BLaER1 treated with 17β-estradiol and CSF1 and Interleukin-3, amounts not matched to agents 10 nM and 100 nM (cell line): ENCODE results near the gene COL23A1.
A peak's percentile ranks its signal among the peaks of the same experiment; 100 is the strongest.

Experiments used
- H3K27ac ChIP-seq, 11 experiments: shearing (Covaris generic); formaldehyde crosslinking; 2 replicates each; pipeline ENCODE4 v1.8.1; 2022
- H3K27me3 ChIP-seq, 11 experiments: shearing (Covaris generic); formaldehyde crosslinking; 2 replicates each; pipeline ENCODE4 v1.8.1; 2022
- H3K36me3 ChIP-seq, 11 experiments: shearing (Covaris generic); formaldehyde crosslinking; 2 replicates each; pipeline ENCODE4 v1.8.1; 2022
- H3K4me1 ChIP-seq, 10 experiments: shearing (Covaris generic); formaldehyde crosslinking; 2 replicates each; pipeline ENCODE4 v1.8.1; 2022
- H3K4me2 ChIP-seq, 11 experiments: shearing (Covaris generic); formaldehyde crosslinking; 2 replicates each; pipeline ENCODE4 v1.8.1; 2022
- H3K4me3 ChIP-seq, 10 experiments: shearing (Covaris generic); formaldehyde crosslinking; 2 replicates each; pipeline ENCODE4 v1.8.1; 2022
- H3K9ac ChIP-seq, 11 experiments: shearing (Covaris generic); formaldehyde crosslinking; 2 replicates each; pipeline ENCODE4 v1.8.1; 2022
- H3K9me3 ChIP-seq, 11 experiments: shearing (Covaris generic); formaldehyde crosslinking; replicated peaks in 1 of 11; 2 replicates each; pipeline ENCODE4 v1.8.1; 2022
- H4K20me1 ChIP-seq, 11 experiments: shearing (Covaris generic); formaldehyde crosslinking; 2 replicates each; pipeline ENCODE4 v1.8.1; 2022
- Cebpa-rat ChIP-seq, 11 experiments: shearing (Covaris generic); IDR thresholded peaks; 2 replicates each; pipeline ENCODE4 v1.8.1; 2022

The COL23A1 gene

DNA sequence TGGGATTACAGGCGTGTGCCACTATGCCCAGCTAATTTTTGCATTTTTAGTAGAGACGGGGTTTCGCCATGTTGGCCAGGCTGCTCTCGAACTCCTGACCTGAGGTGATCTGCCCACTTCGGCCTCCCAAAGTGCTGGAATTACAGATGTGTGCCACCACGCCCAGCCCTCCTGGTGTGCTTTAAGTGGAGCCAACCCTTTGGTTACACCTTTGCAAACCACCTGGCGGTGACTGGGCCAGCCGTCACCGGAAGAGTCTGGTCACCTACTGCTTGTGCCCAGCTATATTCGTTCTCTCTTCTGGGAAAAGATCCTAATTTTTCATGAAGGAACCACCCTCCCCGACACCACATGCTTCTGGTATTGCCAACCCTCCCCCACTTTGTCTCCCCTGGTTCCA, 35.9 kb downstream of the COL23A1 start:
- no peak overlapping the region for H3K4me2 ChIP-seq
- TF ChIP-seq Cebpa-rat (IDR thresholded peaks at IDR 0.05) = no peak
- H3K9ac ChIP-seq = no peak overlapping the region
- H3K4me3 ChIP-seq = no peak overlapping the region
- no peaks in the 10 kb centered on the region for H4K20me1 ChIP-seq
- H3K27me3 ChIP-seq = no peaks in the 10 kb centered on the region
- H3K36me3 ChIP-seq = no peaks in the 10 kb centered on the region
- H3K27ac ChIP-seq = no peak overlapping the region
- no peaks in the 10 kb centered on the region for H3K9me3 ChIP-seq
- H3K4me1 ChIP-seq = peaks cover 0 to 35% (median 15%) of the 10 kb centered on the region in 10 experiments; a peak in 15 of 20 replicates

DNA sequence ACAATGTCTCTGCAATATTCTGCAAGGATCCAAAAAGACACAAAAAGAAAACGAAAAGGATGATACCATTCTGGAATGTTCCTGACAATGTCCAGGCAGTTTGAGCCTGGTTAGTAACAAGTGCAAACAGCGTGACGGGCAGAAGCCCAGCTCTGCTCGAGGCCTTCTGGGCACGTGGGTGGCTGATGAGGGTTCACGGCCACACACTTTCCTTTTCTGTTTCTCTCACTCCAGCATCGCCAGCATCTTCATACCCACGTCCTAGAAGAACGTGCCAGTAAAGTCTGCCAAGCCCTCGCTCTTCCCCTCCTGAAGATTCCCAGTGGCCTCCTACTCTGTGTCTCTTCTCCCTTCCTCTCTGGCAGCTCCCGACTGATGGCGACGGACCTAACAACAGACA, 36.7 kb downstream of the COL23A1 start:
- Histone ChIP-seq H4K20me1 (no peaks in the 10 kb centered on the region), H3K4me1 (peaks cover 0 to 42% (median 18%) of the 10 kb centered on the region in 10 experiments; a peak in 15 of 20 replicates), H3K9me3 (no peaks in the 10 kb centered on the region), H3K4me3 (no peak overlapping the region), H3K27me3 (no peaks in the 10 kb centered on the region), H3K9ac (no peak overlapping the region), H3K36me3 (no peaks in the 10 kb centered on the region), H3K27ac (no peak overlapping the region), H3K4me2 (peak overlapping the region in 5 of 11 experiments; percentile 3 to 32 (median 26); a peak in 4 of 22 replicates)
- no peak for TF ChIP-seq Cebpa-rat (IDR thresholded peaks at IDR 0.05)

DNA sequence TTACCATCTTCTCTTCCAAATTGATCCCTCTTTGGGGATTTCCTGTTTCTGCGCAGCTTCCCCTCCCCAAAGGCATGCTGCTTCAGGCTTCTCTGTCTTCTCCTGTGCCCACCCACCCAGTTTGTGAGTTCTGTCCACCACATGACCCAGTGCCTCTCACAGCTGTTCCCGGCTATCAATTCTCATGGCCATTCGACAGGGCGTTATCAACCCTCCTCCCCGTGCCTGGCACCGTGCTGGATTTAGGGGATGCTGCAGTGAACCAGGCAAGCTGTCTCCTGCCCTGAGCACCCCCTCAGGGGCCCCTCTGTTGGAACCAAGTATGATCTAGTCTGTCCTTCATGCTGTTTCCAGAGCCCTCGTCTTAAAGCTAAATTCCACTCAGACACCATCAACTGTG, 38.7 kb downstream of the COL23A1 start:
- peak overlapping the region in 2 of 11 experiments; percentile 11 to 26; a peak in 1 of 22 replicates for H3K27ac ChIP-seq
- H3K4me3 ChIP-seq = no peak overlapping the region
- H3K27me3 ChIP-seq = no peaks in the 10 kb centered on the region
- no peak overlapping the region for H3K9ac ChIP-seq
- no peak for TF ChIP-seq Cebpa-rat (IDR thresholded peaks at IDR 0.05)
- H4K20me1 ChIP-seq = no peaks in the 10 kb centered on the region
- H3K9me3 ChIP-seq = no peaks in the 10 kb centered on the region
- H3K4me2 ChIP-seq = peak overlapping the region in 7 of 11 experiments; percentile 6 to 67 (median 11); a peak in 6 of 22 replicates
- H3K4me1 ChIP-seq = peaks cover 8 to 58% (median 29%) of the 10 kb centered on the region in 10 experiments; a peak in 18 of 20 replicates
- no peaks in the 10 kb centered on the region for H3K36me3 ChIP-seq

DNA sequence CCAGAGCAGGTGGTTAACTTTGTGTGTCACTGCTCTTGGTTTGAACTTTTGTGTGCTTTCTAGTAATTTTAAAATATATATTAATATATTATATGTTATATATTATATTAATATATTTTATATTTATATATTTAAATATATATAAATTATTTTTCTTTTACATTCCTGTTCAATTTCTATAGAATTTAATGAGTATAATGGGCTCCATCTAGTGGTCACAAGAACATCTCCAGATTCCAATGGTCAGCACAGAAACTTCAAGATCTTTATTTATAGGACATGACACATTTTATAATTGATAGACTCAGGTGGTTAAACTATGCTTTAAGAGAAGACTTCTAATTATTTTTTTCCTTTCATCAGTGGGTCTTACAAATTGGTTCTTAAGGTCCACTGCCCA, 39.1 kb downstream of the COL23A1 start:
- Histone ChIP-seq H3K36me3 (no peaks in the 10 kb centered on the region), H3K27ac (peak overlapping the region in 2 of 11 experiments; percentile 11 to 26; a peak in 2 of 22 replicates), H3K4me1 (peaks cover 9 to 62% (median 31%) of the 10 kb centered on the region in 10 experiments; a peak in 18 of 20 replicates), H3K4me3 (no peak overlapping the region), H4K20me1 (no peaks in the 10 kb centered on the region), H3K4me2 (peak overlapping the region in 7 of 11 experiments; percentile 6 to 67 (median 11); a peak in 6 of 22 replicates), H3K27me3 (no peaks in the 10 kb centered on the region), H3K9ac (no peak overlapping the region), H3K9me3 (no peaks in the 10 kb centered on the region)
- no peak for TF ChIP-seq Cebpa-rat (IDR thresholded peaks at IDR 0.05)

- no peaks in the 10 kb centered on the region for H3K9me3 ChIP-seq
These were observed 41.4 kb downstream of the COL23A1 start for GRCh38 chr5:178548746-178549145.

GRCh38 chr5:178547753-178548415, 42.3 kb downstream of the COL23A1 start:
- no peaks in the 10 kb centered on the region for H4K20me1 ChIP-seq

More at GRCh38 chr5:178548746-178549145, 41.4 kb downstream of the COL23A1 start:
- TF ChIP-seq Cebpa-rat (IDR thresholded peaks at IDR 0.05) = no peak
- Histone ChIP-seq H3K9ac (no peak overlapping the region), H4K20me1 (no peaks in the 10 kb centered on the region), H3K4me2 (peak overlapping the region in 3 of 11 experiments; percentile 12 to 61 (median 36); a peak in 4 of 22 replicates), H3K27me3 (no peaks in the 10 kb centered on the region), H3K4me3 (no peak overlapping the region), H3K27ac (no peak overlapping the region), H3K4me1 (peaks cover 9 to 81% (median 31%) of the 10 kb centered on the region in 10 experiments; a peak in 18 of 20 replicates), H3K36me3 (no peaks in the 10 kb centered on the region)

GRCh38 chr5:178547052-178547666, 43.0 kb downstream of the COL23A1 start:
- Histone ChIP-seq H3K9ac (peak overlapping the region in 4 of 11 experiments; percentile 5 to 19 (median 10); a peak in 4 of 22 replicates), H3K4me3 (no peak overlapping the region), H3K27me3 (no peaks in the 10 kb centered on the region), H3K4me1 (peaks cover 10 to 84% (median 28%) of the 10 kb centered on the region in 10 experiments; a peak in 19 of 20 replicates), H3K36me3 (no peaks in the 10 kb centered on the region), H3K4me2 (peak overlapping the region; percentile 18 to 82 (median 64)), H3K9me3 (no peaks in the 10 kb centered on the region), H3K27ac (peak overlapping the region in 4 of 11 experiments; percentile 10 to 48 (median 38); a peak in 5 of 22 replicates), H4K20me1 (no peaks in the 10 kb centered on the region)
- no peak for TF ChIP-seq Cebpa-rat (IDR thresholded peaks at IDR 0.05)

More at GRCh38 chr5:178547753-178548415, 42.3 kb downstream of the COL23A1 start:
- Histone ChIP-seq H3K4me3 (no peak overlapping the region), H3K27ac (no peak overlapping the region; a peak in 1 of 22 replicates), H3K9me3 (no peaks in the 10 kb centered on the region), H3K36me3 (no peaks in the 10 kb centered on the region), H3K4me1 (peaks cover 13 to 81% (median 26%) of the 10 kb centered on the region in 10 experiments; a peak in 19 of 20 replicates), H3K27me3 (no peaks in the 10 kb centered on the region), H3K4me2 (peak overlapping the region in 4 of 11 experiments; percentile 12 to 61 (median 34); a peak in 3 of 22 replicates), H3K9ac (no peak overlapping the region)
- no peak for TF ChIP-seq Cebpa-rat (IDR thresholded peaks at IDR 0.05)

- Histone ChIP-seq H3K4me1 (peaks cover 10 to 85% (median 28%) of the 10 kb centered on the region in 10 experiments; a peak in 19 of 20 replicates), H3K9me3 (no peaks in the 10 kb centered on the region), H3K4me2 (peak overlapping the region; percentile 18 to 82 (median 64)), H3K4me3 (no peak overlapping the region), H3K27me3 (no peaks in the 10 kb centered on the region), H4K20me1 (no peaks in the 10 kb centered on the region), H3K27ac (peak overlapping the region in 4 of 11 experiments; percentile 10 to 48 (median 38); a peak in 5 of 22 replicates), H3K9ac (peak overlapping the region in 4 of 11 experiments; percentile 5 to 19 (median 10); a peak in 4 of 22 replicates), H3K36me3 (no peaks in the 10 kb centered on the region)
- TF ChIP-seq Cebpa-rat (IDR thresholded peaks at IDR 0.05) = no peak
These were observed 43.5 kb downstream of the COL23A1 start for GRCh38 chr5:178546675-178547033.
